SIG-M5 treated with dmso at 0.1 percent for 504 hours (cell line): ENCODE measurements around the gene GABRD.
"Not testable (repeated sequence)": the region's sequence is repeated elsewhere in the genome, so short reads cannot be mapped to it uniquely, and the experiment has no call there.

ENCODE experiments used
- DNase-seq: peaks from one replicate; lab custom pipeline; 2025; ENCODE audit not compliant: unreplicated experiment; lab: John Stamatoyannopoulos, UW

The GABRD gene

DNA sequence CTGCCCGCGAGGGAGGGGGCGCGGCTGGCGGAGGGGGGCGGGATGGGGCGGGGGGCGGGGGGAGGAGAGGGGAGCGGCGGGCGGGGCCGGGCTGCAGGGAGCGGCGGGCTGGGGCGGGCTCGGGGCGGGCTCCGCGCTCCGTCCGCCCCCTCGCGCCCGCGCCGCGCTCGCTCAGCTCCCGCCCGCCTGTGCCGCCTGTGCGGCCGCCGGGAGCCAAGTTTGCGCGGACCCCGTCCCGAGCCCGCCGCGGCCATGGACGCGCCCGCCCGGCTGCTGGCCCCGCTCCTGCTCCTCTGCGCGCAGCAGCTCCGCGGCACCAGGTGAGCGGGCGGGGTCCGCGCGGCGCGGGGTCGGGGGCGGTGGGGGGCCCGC lies at the start of gene GABRD:
GABRD (plus strand) TSS at position 174 of the 372 bp plus-strand sequence; CDS start at position 253, 79 bp downstream.
- no peak for DNase-seq

- DNase-seq: no peak
Observed at GRCh38 chr1:1969505-1969900, 49.6 kb upstream of the GABRD start.

- no peak for DNase-seq
Observed at GRCh38 chr1:1969953-1970716, 49.0 kb upstream of the GABRD start.

GRCh38 chr1:1971017-1971416 lies 48.1 kb upstream of the GABRD start:
- no peak for DNase-seq

GRCh38 chr1:1971688-1972087 lies 47.5 kb upstream of the GABRD start:
- no peak for DNase-seq

DNA sequence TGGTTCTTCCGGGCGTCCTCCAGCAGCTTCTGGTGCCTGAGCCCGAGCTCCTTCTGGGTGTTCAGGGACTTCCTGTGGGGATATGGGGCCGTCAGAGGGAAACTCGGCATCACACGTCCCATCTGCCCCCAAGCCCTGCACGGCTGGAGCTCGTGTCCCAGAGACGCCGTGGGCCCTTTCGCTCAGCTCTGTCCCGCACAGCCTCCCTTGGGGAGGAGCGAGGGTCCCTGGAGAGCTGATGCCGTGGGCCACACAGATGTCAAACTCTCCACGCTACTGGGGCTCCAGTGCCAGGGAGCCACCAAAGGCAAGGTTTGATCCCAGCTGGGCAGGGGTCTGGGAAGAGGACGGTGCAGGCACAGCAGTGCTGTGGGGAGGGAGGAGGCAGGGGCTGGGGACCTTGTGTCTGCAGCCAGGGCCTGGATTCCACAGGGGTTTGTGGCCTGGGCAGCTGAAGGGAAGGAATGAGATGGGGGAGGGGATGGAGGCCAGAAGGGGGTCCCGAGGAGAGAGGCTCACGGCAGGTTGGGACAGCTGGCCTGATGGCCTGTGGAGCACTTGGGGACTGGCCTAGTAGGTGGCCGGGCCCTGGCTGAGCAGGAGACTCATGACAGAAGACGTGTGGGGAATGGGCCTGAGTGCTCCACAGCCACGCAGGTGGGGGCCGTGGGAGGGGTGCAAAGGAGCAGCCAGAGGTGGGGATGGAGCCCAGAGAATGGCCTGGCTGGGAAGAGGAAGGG lies 46.0 kb upstream of the GABRD start:
- DNase-seq: no peak

- no peak for DNase-seq
Observed at GRCh38 chr1:1973716-1974642, 45.2 kb upstream of the GABRD start.

DNA sequence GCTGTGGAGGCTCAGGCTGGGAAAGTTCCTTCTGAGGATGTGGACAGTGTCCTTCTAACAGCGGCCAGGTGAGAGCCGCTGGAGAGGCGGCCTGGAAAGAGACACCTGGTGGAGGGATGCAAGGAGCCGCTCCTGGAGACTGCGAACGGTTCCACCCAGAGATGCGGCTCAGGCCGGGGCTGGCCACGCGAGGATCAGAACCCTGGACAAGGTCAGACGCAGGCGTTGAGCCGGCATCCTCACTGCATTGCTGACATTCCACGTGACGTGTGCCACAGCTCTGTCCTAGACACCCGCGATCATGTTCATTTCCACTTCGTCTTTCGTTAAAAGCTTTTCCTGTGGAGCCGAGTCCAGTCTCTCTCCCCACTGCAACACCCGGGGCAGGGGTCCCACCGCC lies 44.3 kb upstream of the GABRD start:
- no peak for DNase-seq

DNA sequence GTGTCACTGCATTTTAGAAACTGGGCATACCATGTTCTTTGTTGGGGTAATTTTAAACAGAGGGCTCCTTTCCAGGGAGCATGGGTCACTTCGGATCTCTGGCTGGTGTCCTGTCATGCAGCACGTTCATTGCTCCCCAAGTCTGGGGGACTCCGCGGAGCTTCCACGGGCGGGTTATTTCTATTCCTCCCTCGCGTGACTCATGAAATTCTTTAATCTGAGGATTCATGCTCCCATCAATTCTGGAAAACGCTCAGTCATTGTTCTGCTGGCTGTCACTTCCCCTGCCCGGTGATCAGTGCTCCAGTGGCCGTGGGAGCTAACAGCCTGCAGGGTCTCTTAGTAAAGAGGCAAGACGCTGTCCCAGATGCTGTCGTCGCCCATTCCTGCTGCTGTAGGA lies 43.6 kb upstream of the GABRD start:
- no peak for DNase-seq

DNA sequence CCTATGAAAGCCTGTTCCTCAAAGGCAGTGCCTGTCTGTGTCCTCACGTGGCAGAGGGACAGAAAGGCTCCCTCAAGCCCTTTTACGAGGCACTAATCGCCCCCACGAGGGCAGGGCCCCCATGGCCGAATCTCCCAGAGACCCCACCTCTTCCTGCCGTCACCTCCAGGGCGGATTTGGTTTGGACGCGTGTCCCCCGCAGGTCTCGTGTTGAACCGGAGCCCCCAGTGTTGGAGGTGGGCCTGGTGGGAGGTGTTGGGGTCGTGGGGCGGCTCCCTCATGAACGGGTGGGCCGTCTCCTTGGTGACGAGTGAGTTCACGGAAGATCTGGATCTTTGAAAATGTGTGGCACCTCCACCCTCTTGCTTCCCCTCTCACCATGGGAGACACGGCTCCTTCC lies 43.1 kb upstream of the GABRD start:
- DNase-seq: no peak

DNA sequence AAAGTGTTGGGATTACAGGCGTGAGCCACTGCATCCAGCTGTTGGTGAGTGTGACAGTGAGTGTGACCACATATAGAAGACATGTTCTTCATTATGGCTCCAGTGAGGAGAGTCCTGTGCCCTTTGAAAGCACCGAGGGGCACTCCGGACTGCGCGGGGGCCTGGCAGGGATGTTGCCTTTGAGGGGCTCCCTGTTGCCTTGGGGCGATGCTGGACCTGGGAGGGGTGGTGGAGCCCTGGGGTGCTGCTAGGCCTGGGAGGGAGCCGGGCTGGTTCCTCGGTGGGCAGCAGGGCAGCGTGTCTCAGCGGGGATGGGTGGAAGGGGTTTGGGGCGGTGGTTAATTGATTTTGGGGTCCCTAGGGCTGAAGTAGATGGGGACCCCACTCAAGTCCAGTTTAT lies 41.0 kb upstream of the GABRD start:
- no peak for DNase-seq

GRCh38 chr1:1978690-1979481 lies 40.3 kb upstream of the GABRD start:
- DNase-seq: not testable (repeated sequence)

DNA sequence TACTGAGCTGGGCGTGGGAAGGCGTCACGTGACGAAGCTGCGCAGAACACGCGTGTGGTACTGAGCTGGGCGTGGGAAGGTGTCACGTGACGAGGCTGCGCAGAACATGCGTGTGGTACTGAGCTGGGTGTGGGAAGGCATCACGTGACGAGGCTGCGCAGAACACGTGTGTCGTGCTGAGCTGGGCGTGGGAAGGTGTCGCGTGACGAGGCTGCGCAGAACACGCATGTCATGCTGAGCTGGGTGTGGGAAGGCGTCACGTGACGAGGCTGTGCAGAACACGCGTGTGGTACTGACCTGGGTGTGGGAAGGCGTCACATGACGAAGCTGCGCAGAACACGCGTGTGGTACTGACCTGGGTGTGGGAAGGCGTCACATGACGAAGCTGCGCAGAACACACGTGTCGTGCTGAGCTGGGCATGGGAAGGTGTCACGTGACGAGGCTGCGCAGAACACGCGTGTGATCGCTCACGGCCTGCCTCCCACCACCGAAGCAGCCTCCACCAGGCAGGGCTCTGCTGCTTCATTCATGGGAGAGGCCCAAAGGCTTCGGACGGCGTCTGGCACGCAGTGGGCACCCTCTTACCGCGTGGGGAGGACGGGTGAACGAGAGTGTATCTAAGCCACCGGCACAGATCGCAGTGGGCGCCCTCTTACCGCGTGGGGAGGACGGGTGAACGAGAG lies 39.5 kb upstream of the GABRD start:
- no peak for DNase-seq

DNA sequence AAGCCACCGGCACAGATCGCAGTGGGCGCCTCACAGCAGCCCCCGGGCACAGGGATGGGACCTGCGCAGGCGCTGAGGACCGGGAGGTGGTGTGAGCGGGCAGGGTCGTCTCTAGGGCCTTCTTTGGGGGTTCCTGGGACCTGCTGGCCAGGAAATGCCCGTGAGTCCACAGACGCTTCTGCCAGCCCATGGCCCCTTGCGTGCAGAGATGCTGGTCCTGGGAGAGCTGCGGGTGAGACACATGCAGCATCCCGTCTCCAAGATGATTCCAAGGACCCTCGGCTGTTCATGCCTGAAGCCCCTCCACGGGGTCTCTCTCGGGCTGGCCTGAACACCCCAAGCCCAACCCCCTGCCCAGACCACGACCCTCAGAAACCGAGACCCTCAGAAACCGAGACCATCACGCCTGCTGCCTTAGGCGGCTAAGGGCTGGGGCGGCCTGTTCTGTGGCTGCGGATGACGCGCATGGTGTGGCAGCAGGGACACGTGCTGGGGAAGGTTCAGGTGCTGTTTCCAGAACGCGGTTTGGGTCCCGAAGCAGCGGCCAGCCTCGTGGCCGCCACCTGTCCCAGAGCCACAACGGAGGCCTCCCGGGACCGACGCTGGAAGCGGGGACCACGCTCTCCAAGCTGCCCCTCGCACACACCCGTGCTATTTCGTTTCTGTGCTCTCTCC lies 38.5 kb upstream of the GABRD start:
- DNase-seq: no peak

DNA sequence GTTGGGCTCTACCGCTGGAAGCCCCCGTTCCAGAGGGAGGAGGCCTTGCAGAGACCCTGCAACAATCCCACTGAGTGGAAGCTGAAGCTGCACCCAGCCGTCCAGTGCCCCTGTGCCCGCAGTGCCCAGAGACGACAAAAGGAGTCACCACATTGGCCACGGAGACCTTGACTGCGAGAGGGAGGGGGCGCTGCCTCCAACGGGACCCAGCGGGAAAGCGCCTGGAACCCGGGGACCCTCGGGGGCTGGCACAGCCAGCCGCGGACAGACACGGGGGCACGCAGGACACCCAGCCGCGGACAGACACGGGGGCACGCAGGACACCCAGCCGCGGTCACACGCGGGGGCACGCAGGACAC lies 38.0 kb upstream of the GABRD start:
- no peak for DNase-seq

GRCh38 chr1:1981631-1982327 lies 37.4 kb upstream of the GABRD start:
- DNase-seq: not testable (repeated sequence)

DNA sequence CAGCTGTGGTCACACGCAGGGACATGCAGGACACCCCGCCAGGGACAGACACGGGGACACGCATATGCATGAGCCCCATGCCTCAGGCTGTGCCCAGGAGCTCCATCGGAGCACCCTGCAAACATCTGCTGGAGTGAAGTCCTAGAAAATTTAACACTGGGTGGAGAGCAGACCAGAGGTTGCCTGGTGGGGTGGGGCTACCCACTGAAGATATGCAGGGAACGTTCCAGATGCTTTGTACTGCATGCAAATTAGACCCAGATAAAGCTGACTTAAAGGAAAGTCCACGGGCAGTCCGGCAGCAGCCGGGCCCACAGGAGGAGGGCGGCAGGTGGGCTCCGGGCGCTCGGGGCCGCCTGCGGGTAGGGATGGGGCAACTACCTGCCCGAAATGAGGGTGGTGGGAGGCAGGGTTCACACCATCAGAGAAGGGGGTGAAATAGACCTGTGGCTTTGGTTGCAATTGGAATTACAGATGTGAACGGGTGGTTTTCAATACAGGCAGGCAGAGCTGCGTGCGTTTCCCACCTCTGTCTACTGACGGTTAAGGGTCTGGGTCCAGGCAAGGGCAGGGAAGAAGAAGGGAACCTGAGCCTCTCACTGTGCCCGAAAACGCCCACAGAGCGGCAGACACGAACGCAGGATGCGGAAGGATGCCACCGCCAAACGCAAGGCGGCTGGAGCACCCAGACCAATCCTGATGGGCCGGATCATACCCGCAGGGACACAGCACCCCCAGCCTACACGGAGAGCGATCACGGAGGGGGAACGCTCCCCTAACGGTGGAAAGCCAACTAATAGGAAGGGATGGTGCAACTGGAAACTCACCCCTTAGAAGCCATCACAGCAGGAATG lies 36.5 kb upstream of the GABRD start:
- no peak for DNase-seq

DNA sequence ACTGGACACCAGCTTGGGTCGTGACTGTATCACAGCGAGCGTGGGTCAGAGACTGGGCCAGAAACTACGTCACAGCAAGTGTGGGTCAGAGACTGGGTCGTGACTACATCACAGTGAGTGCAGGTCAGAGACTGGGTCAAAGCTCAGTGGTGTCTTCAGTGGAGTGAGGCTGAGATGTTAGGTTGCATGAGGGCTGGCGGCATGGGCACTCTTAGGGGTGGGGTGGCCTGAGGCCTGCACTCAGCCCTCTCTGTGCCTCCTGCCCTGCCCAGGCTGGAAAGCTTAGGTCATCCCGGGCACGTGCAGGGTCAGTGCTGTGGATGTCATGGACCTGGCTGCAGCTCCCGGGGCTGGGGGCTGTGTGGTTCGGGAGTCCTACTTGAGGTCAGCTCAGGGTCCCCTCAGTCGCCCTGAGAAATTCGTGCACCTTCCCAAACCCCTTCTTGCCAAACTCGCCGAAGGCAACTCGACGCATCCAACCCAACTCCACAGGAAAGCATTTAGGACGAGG lies 34.5 kb upstream of the GABRD start:
- no peak for DNase-seq
